ENCODE measurements around the gene ZNF528.

GRCh38 chr19:52351512-52351911, 46.1 kb upstream of the ZNF528 start:
- TF ChIP-seq CTCF (IDR thresholded peaks at IDR 0.05 in 2 of 3, conservative IDR thresholded peaks at IDR 0.05 in 1 of 3; ENCODE audit: borderline replicate concordance in 1 of 3, insufficient read depth in 1 of 3, low read depth in 2 of 3, low read length in 2 of 3) (peak in 2 of 3 experiments; percentile 23; a peak in 3 of 6 replicates), CBX3 (IDR thresholded peaks at IDR 0.05; ENCODE audit: low read depth) (no peak), YY1 (IDR thresholded peaks at IDR 0.05; ENCODE audit: extremely low read depth, insufficient replicate concordance, low read depth, low read length) (no peak), POLR2A (IDR thresholded peaks at IDR 0.05; ENCODE audit: borderline replicate concordance, extremely low read depth, insufficient read depth, insufficient read length) (no peak), EZH2 (IDR thresholded peaks at IDR 0.05) (no peak), SP1 (IDR thresholded peaks at IDR 0.05; ENCODE audit: low read depth) (no peak), EZH2phosphoT487 (IDR thresholded peaks at IDR 0.05; ENCODE audit: borderline replicate concordance) (no peak), JUND (IDR thresholded peaks at IDR 0.05) (no peak), POLR2AphosphoS5 (IDR thresholded peaks at IDR 0.05; ENCODE audit: low read depth, low read length) (no peak), SIN3A (IDR thresholded peaks at IDR 0.05; ENCODE audit: low read depth) (no peak)
- TF ChIP-seq, protein P1, sequence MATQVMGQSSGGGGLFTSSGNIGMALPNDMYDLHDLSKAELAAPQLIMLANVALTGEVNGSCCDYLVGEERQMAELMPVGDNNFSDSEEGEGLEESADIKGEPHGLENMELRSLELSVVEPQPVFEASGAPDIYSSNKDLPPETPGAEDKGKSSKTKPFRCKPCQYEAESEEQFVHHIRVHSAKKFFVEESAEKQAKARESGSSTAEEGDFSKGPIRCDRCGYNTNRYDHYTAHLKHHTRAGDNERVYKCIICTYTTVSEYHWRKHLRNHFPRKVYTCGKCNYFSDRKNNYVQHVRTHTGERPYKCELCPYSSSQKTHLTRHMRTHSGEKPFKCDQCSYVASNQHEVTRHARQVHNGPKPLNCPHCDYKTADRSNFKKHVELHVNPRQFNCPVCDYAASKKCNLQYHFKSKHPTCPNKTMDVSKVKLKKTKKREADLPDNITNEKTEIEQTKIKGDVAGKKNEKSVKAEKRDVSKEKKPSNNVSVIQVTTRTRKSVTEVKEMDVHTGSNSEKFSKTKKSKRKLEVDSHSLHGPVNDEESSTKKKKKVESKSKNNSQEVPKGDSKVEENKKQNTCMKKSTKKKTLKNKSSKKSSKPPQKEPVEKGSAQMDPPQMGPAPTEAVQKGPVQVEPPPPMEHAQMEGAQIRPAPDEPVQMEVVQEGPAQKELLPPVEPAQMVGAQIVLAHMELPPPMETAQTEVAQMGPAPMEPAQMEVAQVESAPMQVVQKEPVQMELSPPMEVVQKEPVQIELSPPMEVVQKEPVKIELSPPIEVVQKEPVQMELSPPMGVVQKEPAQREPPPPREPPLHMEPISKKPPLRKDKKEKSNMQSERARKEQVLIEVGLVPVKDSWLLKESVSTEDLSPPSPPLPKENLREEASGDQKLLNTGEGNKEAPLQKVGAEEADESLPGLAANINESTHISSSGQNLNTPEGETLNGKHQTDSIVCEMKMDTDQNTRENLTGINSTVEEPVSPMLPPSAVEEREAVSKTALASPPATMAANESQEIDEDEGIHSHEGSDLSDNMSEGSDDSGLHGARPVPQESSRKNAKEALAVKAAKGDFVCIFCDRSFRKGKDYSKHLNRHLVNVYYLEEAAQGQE (IDR thresholded peaks at IDR 0.05; ENCODE audit: low read depth), result no peak
